Keratinocyte (primary cell): ENCODE results near the gene ZFP36L1. TPM values are rescaled to one million over a fixed set of nuclear protein-coding genes. Genes with fewer than 3 reads are reported as not detected.

Experiments used
- DNase-seq: peaks from one replicate; pipeline ENCODE4 v3.0.0-alpha.2; 2011; ENCODE audit warnings: low read depth, missing footprints, low spot score
- FAIRE-seq: peaks from 2 replicates; lab custom pipeline; 2011; peaks lifted over from hg19 to GRCh38; lab: Jason Lieb, UNC
- H2AFZ ChIP-seq: 2 replicates; pipeline ENCODE4 v1.6.0; 2012; ENCODE audit warnings: low read length, control low read depth, inconsistent platforms; ENCODE audit not compliant: control insufficient read depth
- H3K27ac ChIP-seq: 2 replicates; pipeline ENCODE4 v1.5.1; 2011; ENCODE audit warnings: low read length; ENCODE audit not compliant: control insufficient read depth, insufficient read depth
- H3K27me3 ChIP-seq: 3 replicates; pipeline ENCODE4 v1.6.0; 2011; ENCODE audit warnings: low read length; ENCODE audit not compliant: control insufficient read depth, insufficient read depth; ENCODE audit errors: extremely low read depth
- H3K36me3 ChIP-seq, 2 experiments: 2 replicates in 1 of 2; 3 replicates in 1 of 2; pipeline ENCODE4 v1.5.1; 2011; ENCODE audit warnings: low read length in 2 of 2, mild to moderate bottlenecking in 1 of 2; ENCODE audit not compliant: control insufficient read depth in 2 of 2, insufficient read depth in 2 of 2; ENCODE audit errors: extremely low read depth in 1 of 2
- H3K4me1 ChIP-seq: 3 replicates; pipeline ENCODE4 v1.5.1; 2011; ENCODE audit warnings: low read length; ENCODE audit not compliant: control insufficient read depth, insufficient read depth; ENCODE audit errors: extremely low read depth
- H3K4me2 ChIP-seq: 3 replicates; pipeline ENCODE4 v1.6.0; 2011; ENCODE audit warnings: low read depth, low read length; ENCODE audit not compliant: control insufficient read depth, insufficient read depth; ENCODE audit errors: extremely low read depth
- H3K4me3 ChIP-seq, 3 experiments: fragments of 200-600 bp in 1 of 3; sonication (generic) in 1 of 3; 2 replicates in 2 of 3; 3 replicates in 1 of 3; pipeline ENCODE4 v1.5.1; 2011 to 2016; ENCODE audit warnings: low read length in 3 of 3, mild to moderate bottlenecking in 3 of 3, control low read depth in 2 of 3, inconsistent platforms in 1 of 3, low read depth in 1 of 3, mixed read lengths in 1 of 3, mixed run types in 1 of 3, moderate library complexity in 1 of 3; ENCODE audit not compliant: control insufficient read depth in 2 of 3, insufficient read depth in 2 of 3; ENCODE audit errors: extremely low read depth in 1 of 3
- H3K79me2 ChIP-seq: 2 replicates; pipeline ENCODE4 v1.6.0; 2012; ENCODE audit warnings: low read length; ENCODE audit not compliant: control insufficient read depth, insufficient read depth
- H3K9ac ChIP-seq: 3 replicates; pipeline ENCODE4 v1.6.0; 2011; ENCODE audit warnings: low read length; ENCODE audit not compliant: control insufficient read depth, insufficient read depth; ENCODE audit errors: extremely low read depth
- H3K9me1 ChIP-seq: 3 replicates; pipeline ENCODE4 v1.6.0; 2011; ENCODE audit warnings: low read length; ENCODE audit not compliant: control insufficient read depth, insufficient read depth; ENCODE audit errors: extremely low read depth
- H3K9me3 ChIP-seq: 2 replicates; pipeline ENCODE4 v1.5.1; 2012; ENCODE audit warnings: low read depth, low read length; ENCODE audit not compliant: control insufficient read depth
- H4K20me1 ChIP-seq: 3 replicates; pipeline ENCODE4 v1.6.0; 2011; ENCODE audit warnings: low read length; ENCODE audit not compliant: control insufficient read depth, insufficient read depth; ENCODE audit errors: extremely low read depth
- CTCF ChIP-seq, 3 experiments: IDR thresholded peaks in 1 of 3; conservative IDR thresholded peaks in 1 of 3; optimal IDR thresholded peaks in 1 of 3; 2 replicates in 2 of 3; 3 replicates in 1 of 3; pipeline versions ENCODE3 to v1.5.1; 2011; ENCODE audit warnings: low read length in 3 of 3, mild to moderate bottlenecking in 3 of 3, moderate library complexity in 2 of 3, control low read depth in 1 of 3, inconsistent platforms in 1 of 3; ENCODE audit not compliant: insufficient read depth in 2 of 3; ENCODE audit errors: extremely low read depth in 1 of 3
- EZH2 ChIP-seq: IDR thresholded peaks from one replicate; pipeline ENCODE4 v1.6.1; 2012; ENCODE audit warnings: inconsistent platforms, mild to moderate bottlenecking, low read length, moderate library complexity
- dilution Hi-C: fragments of 300-500 bp; cut with MboI; formaldehyde crosslinking; loops from one replicate; pipeline ENCODE4 v1.7.0; 2020; ENCODE audit warnings: low sequenced_read_pairs; ENCODE audit not compliant: extremely low pct_ligation_motif_present
- polyA plus RNA-seq, 5 experiments: library from polyadenylated mRNA; depleted of rRNA in 3 of 5; stranded (reverse) in 3 of 5; stranded (forward) in 1 of 5; unstranded in 1 of 5; fragments of >200 nt; gene quantifications; 1 replicate in 1 of 5; 2 replicates in 3 of 5; 3 replicates in 1 of 5; pipeline versions ENCODE4 v1.2.1 to v1.2.3, GENCODE V29; 2011 to 2012; ENCODE audit warnings: missing spikeins in 2 of 5, low read depth in 1 of 5, low replicate concordance in 1 of 5

Gene ZFP36L1
- polyA plus RNA-seq, 1 donor (not counting 4 experiments of a cell fraction or from before 2014, with no cell fraction given), result 85.2 TPM

GRCh38 chr14:68828698-68829097 lies 35.8 kb upstream of the ZFP36L1 start:
- Histone ChIP-seq H3K27me3 (no peaks in the 10 kb centered on the region), H3K4me3 (no peak overlapping the region), H3K9ac (no peak overlapping the region), H4K20me1 (no peaks in the 10 kb centered on the region), H3K9me3 (no peaks in the 10 kb centered on the region), H2AFZ (no peak overlapping the region), H3K9me1 (no peaks in the 10 kb centered on the region), H3K4me1 (no peaks in the 10 kb centered on the region), H3K27ac (no peak overlapping the region), H3K79me2 (no peaks in the 10 kb centered on the region), H3K36me3 (no peaks in the 10 kb centered on the region), H3K4me2 (no peak overlapping the region)
- FAIRE-seq (no peak), DNase-seq (no peak)
- TF ChIP-seq CTCF (optimal IDR thresholded peaks at IDR 0.05 in 1 of 3, IDR thresholded peaks at IDR 0.05 in 1 of 3, conservative IDR thresholded peaks at IDR 0.05 in 1 of 3; ENCODE audit: extremely low read depth in 1 of 3, insufficient read depth in 2 of 3, low read length in 3 of 3) (no peak), EZH2 (no peak)
- dilution Hi-C loops, result no loop called here

GRCh38 chr14:68825729-68826128 lies 32.9 kb upstream of the ZFP36L1 start:
- dilution Hi-C loops, result no loop called here
- H3K4me1 ChIP-seq, result peaks cover 8% of the 10 kb centered on the region
- H4K20me1 ChIP-seq, result no peaks in the 10 kb centered on the region
- no peaks in the 10 kb centered on the region for H3K9me1 ChIP-seq
- H2AFZ ChIP-seq, result no peak overlapping the region
- DNase-seq (no peak), FAIRE-seq (no peak)
- TF ChIP-seq CTCF (optimal IDR thresholded peaks at IDR 0.05 in 1 of 3, IDR thresholded peaks at IDR 0.05 in 1 of 3, conservative IDR thresholded peaks at IDR 0.05 in 1 of 3; ENCODE audit: extremely low read depth in 1 of 3, insufficient read depth in 2 of 3, low read length in 3 of 3), result no peak
- no peak overlapping the region for H3K9ac ChIP-seq
- H3K9me3 ChIP-seq, result no peaks in the 10 kb centered on the region
- no peak overlapping the region for H3K4me3 ChIP-seq
- peaks cover 0 to 2% of the 10 kb centered on the region in 2 experiments for H3K36me3 ChIP-seq
- no peak overlapping the region for H3K27ac ChIP-seq
- no peaks in the 10 kb centered on the region for H3K79me2 ChIP-seq
- H3K4me2 ChIP-seq, result no peak overlapping the region
- H3K27me3 ChIP-seq, result no peaks in the 10 kb centered on the region
